Adrenal gland (tissue), 12 donors: Measurements from ENCODE around the gene CCL27. TPM values are rescaled to one million over a fixed set of nuclear protein-coding genes. Genes with fewer than 3 reads are reported as not detected.

Experiments
- DNase-seq, 7 donors: peaks; one replicate each; pipeline ENCODE4 v3.0.0-alpha.2; 2019 to 2020
- H3K27ac ChIP-seq, 5 donors: fragments of 200-600 bp; sonication (generic) in 4 of 5; 1 replicate in 3 of 5; 2 replicates in 2 of 5; pipeline versions ENCODE4 v1.5.1 to v1.8.0; 2016 to 2020; ENCODE audit warnings: mild to moderate bottlenecking in 1 of 5
- H3K27me3 ChIP-seq: fragments of 200-600 bp; 2 replicates; pipeline ENCODE4 v1.8.0; 2021
- H3K36me3 ChIP-seq, 2 donors: fragments of 200-600 bp; replicated peaks in 1 of 2; 1 replicate in 1 of 2; 2 replicates in 1 of 2; pipeline versions ENCODE4 v1.5.1 to v1.8.0; 2018 to 2022
- H3K4me1 ChIP-seq, 2 donors: fragments of 200-600 bp; replicated peaks in 1 of 2; 1 replicate in 1 of 2; 2 replicates in 1 of 2; pipeline versions ENCODE4 v1.5.1 to v1.8.0; 2018 to 2021
- H3K4me3 ChIP-seq, 4 donors: fragments of 200-600 bp; sonication (generic) in 3 of 4; one replicate each; pipeline ENCODE4 v1.5.1; 2016 to 2018
- H3K9me3 ChIP-seq, 3 donors: fragments of 200-600 bp; sonication (generic) in 1 of 3; replicated peaks in 1 of 3; 1 replicate in 2 of 3; 2 replicates in 1 of 3; pipeline versions ENCODE4 v1.5.1 to v1.8.0; 2016 to 2021
- POLR2A ChIP-seq, 2 donors: fragments of 450-650 bp; IDR thresholded peaks; one replicate each; pipeline ENCODE4 v1.6.1; 2017; ENCODE audit warnings: antibody characterized with exemption in 2 of 2, mild to moderate bottlenecking in 2 of 2, moderate library complexity in 1 of 2
- WGBS, 4 donors: extraction: QIAGEN DNeasy Blood & Tissue Kit in 2 of 4; methylation state at CpG; one replicate each; pipeline versions ENCODE4 v1.1.5 to v1.1.7; 2013 to 2017; 5-methylcytosine and 5-hydroxymethylcytosine counted together
- intact Hi-C, 2 donors: fragments of 100-400 bp; cut with DNase I; formaldehyde crosslinking; loops; one replicate each; pipeline versions ENCODE4 v1.14.1 to v1.15.0; 2022 to 2023
- polyA plus RNA-seq, 3 donors: library from polyadenylated mRNA; stranded (reverse); fragments of 200-250 nt in 2 of 3; fragments of 350-450 nt in 1 of 3; fragmentation: Illumina TruSeq in 1 of 3; extraction: RNeasy Lipid Tissue Mini Kit (QIAGEN cat#74804) in 1 of 3; gene quantifications; one replicate each; pipeline ENCODE4 v1.2.3, GENCODE V29; 2013 to 2014
- total RNA-seq, 9 donors: library from RNA; depleted of rRNA in 4 of 9; stranded (reverse); fragments of >200 nt in 4 of 9; fragments of 120-200 nt in 1 of 9; fragmentation: NEBNext Ultra II Directional in 1 of 9; extraction: Animal tissue kit (Norgen Biotek cat#: 25700) in 1 of 9; gene quantifications; one replicate each; pipeline versions ENCODE4 v1.1.0 to v1.2.4, GENCODE V29; 2013 to 2023
- TF ChIP-seq, protein P1 (sequence below), 6 experiments: fragments of 450-650 bp in 4 of 6; fragments of 200-600 bp in 2 of 6; sonication (generic) in 1 of 6; IDR thresholded peaks; 1 replicate in 5 of 6; 2 replicates in 1 of 6; pipeline versions ENCODE4 v1.5.1 to v1.8.0; 2016 to 2021; ENCODE audit warnings: antibody characterized with exemption in 6 of 6, mild to moderate bottlenecking in 2 of 6, moderate library complexity in 1 of 6
- donor health status: healthy with polysubstance abuse.
- donor health status: Bipolar disorder and iron deficiency.
- donor health status: DM: yes; HTN: yes; CAD: no.
- donor health status: DM: no; HTN: no; CAD: no.
- donor health status: DM: no; HTN: no; CAD: no.
- donor health status: DM: yes; HTN: yes; CAD: no.

CCL27 gene
- total and polyA plus RNA-seq, 12 donors = 0.10 to 0.65 (median 0.33) TPM; not detected in 7

DNA sequence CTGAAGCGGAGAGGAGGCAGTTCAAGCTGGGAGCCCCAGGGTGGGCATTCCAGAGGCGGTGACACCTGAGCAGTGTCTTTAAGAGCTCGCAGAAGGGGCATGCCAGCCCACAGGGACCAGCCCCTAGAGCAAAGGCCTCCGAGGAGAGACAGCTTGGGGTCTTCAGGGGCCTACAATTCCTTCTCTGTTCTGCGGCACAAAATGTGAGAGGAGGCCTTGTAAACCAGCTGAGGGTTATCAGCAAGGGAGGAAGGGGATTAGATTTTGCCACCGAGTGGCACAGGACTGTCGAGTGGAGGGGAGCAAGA, 24.4 kb downstream of the CCL27 start:
- H3K27ac ChIP-seq = peak overlapping the region; percentile 52 to 89 (median 71)
- intact Hi-C loops = no loop called here
- WGBS, 4 donors = 10 to 16% (median 12%) methylated on average over 6 to 7 of the region's 7 CpGs
- H3K27me3 ChIP-seq = no peaks in the 10 kb centered on the region
- TF ChIP-seq, protein P1, sequence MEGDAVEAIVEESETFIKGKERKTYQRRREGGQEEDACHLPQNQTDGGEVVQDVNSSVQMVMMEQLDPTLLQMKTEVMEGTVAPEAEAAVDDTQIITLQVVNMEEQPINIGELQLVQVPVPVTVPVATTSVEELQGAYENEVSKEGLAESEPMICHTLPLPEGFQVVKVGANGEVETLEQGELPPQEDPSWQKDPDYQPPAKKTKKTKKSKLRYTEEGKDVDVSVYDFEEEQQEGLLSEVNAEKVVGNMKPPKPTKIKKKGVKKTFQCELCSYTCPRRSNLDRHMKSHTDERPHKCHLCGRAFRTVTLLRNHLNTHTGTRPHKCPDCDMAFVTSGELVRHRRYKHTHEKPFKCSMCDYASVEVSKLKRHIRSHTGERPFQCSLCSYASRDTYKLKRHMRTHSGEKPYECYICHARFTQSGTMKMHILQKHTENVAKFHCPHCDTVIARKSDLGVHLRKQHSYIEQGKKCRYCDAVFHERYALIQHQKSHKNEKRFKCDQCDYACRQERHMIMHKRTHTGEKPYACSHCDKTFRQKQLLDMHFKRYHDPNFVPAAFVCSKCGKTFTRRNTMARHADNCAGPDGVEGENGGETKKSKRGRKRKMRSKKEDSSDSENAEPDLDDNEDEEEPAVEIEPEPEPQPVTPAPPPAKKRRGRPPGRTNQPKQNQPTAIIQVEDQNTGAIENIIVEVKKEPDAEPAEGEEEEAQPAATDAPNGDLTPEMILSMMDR (IDR thresholded peaks at IDR 0.05) = no peak
- no peak for TF ChIP-seq POLR2A (IDR thresholded peaks at IDR 0.05)
- no peak for DNase-seq
- peaks cover 19 to 26% of the 10 kb centered on the region in 2 donors for H3K4me1 ChIP-seq
- peak overlapping the region in 3 of 4 donors; percentile 60 to 92 (median 88) for H3K4me3 ChIP-seq
- H3K9me3 ChIP-seq = no peaks in the 10 kb centered on the region
- H3K36me3 ChIP-seq = peaks cover 0 to 6% of the 10 kb centered on the region in 2 donors

GRCh38 chr9:34637356-34638137, 24.9 kb downstream of the CCL27 start, which contains the start of gene SIGMAR1:
TSS of gene SIGMAR1 (minus strand) at chr9:34637787. CDS start at chr9:34637697, 90 bp downstream.
- Histone ChIP-seq H3K4me3 (peak within 1 kb of the TSS in 3 of 4 donors; percentile 60 to 92 (median 88)), H3K4me1 (peaks cover 19 to 26% of the 10 kb centered on the region in 2 donors), H3K27ac (peak within 1 kb of the TSS; percentile 52 to 89 (median 71)), H3K27me3 (no peaks in the 10 kb centered on the region), H3K9me3 (no peaks in the 10 kb centered on the region), H3K36me3 (peaks cover 0 to 6% of the 10 kb centered on the region in 2 donors)
- peak; percentile 93 to 96 (median 94) for DNase-seq
- 0 to 1% (median 0%) methylated on average over 12 to 74 of the region's 74 CpGs; no CpG with 5 or more reads in 1 of the 4 donors for WGBS, 4 donors
- TF ChIP-seq, protein P1 (IDR thresholded peaks at IDR 0.05) = peak in 2 of 6 experiments; percentile 3 to 15
- TF ChIP-seq POLR2A (IDR thresholded peaks at IDR 0.05) = peak; percentile 64 to 86
- intact Hi-C loops = no loop called here

- Histone ChIP-seq H3K4me1 (peaks cover 19 to 26% of the 10 kb centered on the region in 2 donors), H3K27ac (peak overlapping the region in 3 of 5 donors; percentile 71 to 89 (median 83)), H3K9me3 (no peaks in the 10 kb centered on the region), H3K36me3 (peaks cover 0 to 6% of the 10 kb centered on the region in 2 donors), H3K4me3 (peak overlapping the region in 3 of 4 donors; percentile 60 to 92 (median 88)), H3K27me3 (no peaks in the 10 kb centered on the region)
- WGBS, 4 donors = 8 to 16% (median 12%) methylated on average over 6 to 23 of the region's 23 CpGs
- TF ChIP-seq, protein P1 (IDR thresholded peaks at IDR 0.05) = no peak
- no peak for TF ChIP-seq POLR2A (IDR thresholded peaks at IDR 0.05)
- intact Hi-C loops = no loop called here
- peak in 3 of 7 donors; percentile 63 to 72 (median 65) for DNase-seq
Measured at GRCh38 chr9:34636791-34637355, 25.6 kb downstream of the CCL27 start.

DNA sequence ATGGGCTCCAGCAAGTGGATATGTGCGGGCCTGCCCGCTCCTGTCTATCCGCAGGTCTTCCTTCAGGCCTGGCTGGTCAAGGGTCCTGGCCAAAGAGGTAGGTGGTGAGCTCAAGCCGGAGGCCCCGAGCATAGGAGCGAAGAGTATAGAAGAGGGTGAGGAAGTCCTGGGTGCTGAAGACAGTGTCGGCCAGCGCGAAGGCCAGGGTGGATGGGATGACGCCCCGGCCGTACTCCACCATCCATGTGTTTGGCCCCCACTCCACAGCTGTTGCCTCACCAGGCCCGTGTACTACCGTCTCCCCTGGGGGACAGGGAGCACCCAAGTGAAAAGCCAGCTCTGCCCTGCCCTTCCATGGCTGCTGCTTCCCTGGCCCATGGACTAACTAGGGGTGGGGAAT, 26.9 kb downstream of the CCL27 start:
- Histone ChIP-seq H3K27me3 (no peaks in the 10 kb centered on the region), H3K4me3 (no peak overlapping the region), H3K36me3 (peaks cover 0 to 6% of the 10 kb centered on the region in 2 donors), H3K27ac (no peak overlapping the region), H3K9me3 (no peaks in the 10 kb centered on the region), H3K4me1 (peaks cover 19 to 26% of the 10 kb centered on the region in 2 donors)
- intact Hi-C loops = no loop called here
- DNase-seq = no peak
- TF ChIP-seq POLR2A (IDR thresholded peaks at IDR 0.05) = no peak
- TF ChIP-seq, protein P1 (IDR thresholded peaks at IDR 0.05) = no peak
- WGBS, 4 donors = 91 to 97% (median 93%) methylated on average over 10 to 14 of the region's 14 CpGs
